PFSK-1 (cell line): ENCODE measurements around the gene GLDN.

Experiments used
- FOXP2 ChIP-seq: optimal IDR thresholded peaks from 2 replicates; pipeline ENCODE3; 2011; ENCODE audit warnings: borderline replicate concordance, control low read depth, inconsistent platforms; ENCODE audit not compliant: insufficient read depth; ENCODE audit errors: extremely low read length, extremely low read depth
- POLR2AphosphoS5 ChIP-seq: IDR thresholded peaks from 2 replicates; pipeline ENCODE4 v1.6.1; 2012; ENCODE audit warnings: low read depth, mild to moderate bottlenecking, control low read depth, low read length, moderate library complexity
- REST ChIP-seq, 2 experiments: IDR thresholded peaks; 2 replicates each; pipeline versions ENCODE4 v1.6.1 to v1.8.0; 2011 to 2012; ENCODE audit warnings: low read depth in 2 of 2, low read length in 2 of 2, control low read depth in 1 of 2, inconsistent platforms in 1 of 2, mild to moderate bottlenecking in 1 of 2, moderate library complexity in 1 of 2; ENCODE audit not compliant: insufficient read depth in 1 of 2
- SIN3A ChIP-seq: IDR thresholded peaks from 2 replicates; pipeline ENCODE4 v1.6.1; 2012; ENCODE audit warnings: mild to moderate bottlenecking, low read length, moderate library complexity, borderline replicate concordance; ENCODE audit not compliant: insufficient read depth
- TAF1 ChIP-seq: IDR thresholded peaks from 2 replicates; pipeline ENCODE4 v1.6.1; 2012; ENCODE audit warnings: low read length, control low read depth, borderline replicate concordance; ENCODE audit not compliant: insufficient read depth

GLDN gene

GRCh38 chr15:51312166-51313073 lies 29.0 kb upstream of the GLDN start:
- TF ChIP-seq TAF1 (no peak), POLR2AphosphoS5 (no peak), FOXP2 (no peak), SIN3A (no peak), REST (IDR thresholded peaks at IDR 0.05; ENCODE audit: insufficient read depth in 1 of 2, low read depth in 2 of 2, low read length in 2 of 2) (no peak)

DNA sequence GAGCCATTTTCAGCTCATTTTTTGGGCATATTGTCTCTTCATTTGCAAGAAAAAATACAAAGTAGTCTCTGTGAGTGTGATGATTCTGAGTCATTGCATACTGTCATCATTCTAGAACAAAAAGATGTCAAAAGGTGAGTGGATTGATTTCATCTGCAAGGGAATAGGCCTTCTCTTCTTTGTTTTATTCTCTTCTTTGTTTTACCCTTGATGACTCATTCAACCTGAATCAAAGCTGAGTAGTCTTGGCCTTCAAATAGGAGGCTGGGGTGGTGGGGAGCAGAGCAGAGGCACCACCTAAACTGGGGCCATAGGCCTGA lies 28.4 kb upstream of the GLDN start:
- TF ChIP-seq POLR2AphosphoS5: no peak
- no peak for TF ChIP-seq FOXP2
- TF ChIP-seq REST (IDR thresholded peaks at IDR 0.05; ENCODE audit: insufficient read depth in 1 of 2, low read depth in 2 of 2, low read length in 2 of 2): no peak
- no peak for TF ChIP-seq TAF1
- no peak for TF ChIP-seq SIN3A

GRCh38 chr15:51313644-51314280 lies 27.7 kb upstream of the GLDN start:
- TF ChIP-seq SIN3A: no peak
- no peak for TF ChIP-seq FOXP2
- no peak for TF ChIP-seq POLR2AphosphoS5
- no peak for TF ChIP-seq TAF1
- no peak for TF ChIP-seq REST (IDR thresholded peaks at IDR 0.05; ENCODE audit: insufficient read depth in 1 of 2, low read depth in 2 of 2, low read length in 2 of 2)

- TF ChIP-seq FOXP2 (no peak), SIN3A (no peak), TAF1 (no peak), POLR2AphosphoS5 (no peak), REST (IDR thresholded peaks at IDR 0.05; ENCODE audit: insufficient read depth in 1 of 2, low read depth in 2 of 2, low read length in 2 of 2) (no peak)
Observed at GRCh38 chr15:51314391-51315337, 26.8 kb upstream of the GLDN start.
